IPS-NIHi11 (cell line): Measurements from ENCODE around the gene CNPY1.
"Not testable (repeated sequence)": the region's sequence is repeated elsewhere in the genome, so short reads cannot be mapped to it uniquely, and the experiment has no call there.

Experiments
- DNase-seq: peaks from one replicate; pipeline ENCODE4 v3.0.0; 2012; ENCODE audit warnings: mixed read lengths, low spot score

CNPY1 gene

DNA sequence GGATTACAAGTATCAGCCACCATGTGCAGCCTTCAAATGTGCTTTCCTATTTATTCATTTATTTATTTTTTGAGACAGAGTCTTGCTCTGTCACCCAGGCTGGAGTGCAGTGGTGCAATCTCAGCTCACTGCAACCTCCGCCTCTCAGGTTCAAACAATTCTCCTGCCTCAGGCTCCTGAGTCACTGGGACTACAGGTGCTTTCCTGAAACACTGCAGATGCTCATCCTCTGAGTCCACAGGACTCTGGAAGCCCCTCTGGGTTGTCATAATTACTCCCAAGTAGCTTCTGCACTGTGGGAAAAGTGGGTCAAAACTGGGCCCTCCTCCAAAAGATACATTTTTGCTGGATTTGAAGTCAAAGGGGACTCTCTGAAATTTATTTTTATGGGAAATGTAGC, at the start of gene CNPY1:
Gene CNPY1 (minus strand): TSS at position 111 of the 400 bp plus-strand sequence. CDS start 630 bp downstream, outside the sequence.
- not testable (repeated sequence) for DNase-seq

- DNase-seq: peak; percentile 47
Observed at GRCh38 chr7:155594961-155595366, 48.6 kb upstream of the CNPY1 start.

- DNase-seq: no peak
Observed at GRCh38 chr7:155594163-155594732, 47.9 kb upstream of the CNPY1 start.

- no peak for DNase-seq
Observed at GRCh38 chr7:155593461-155594162, 47.3 kb upstream of the CNPY1 start.

GRCh38 chr7:155591055-155591775, 44.9 kb upstream of the CNPY1 start:
- DNase-seq: no peak

- no peak for DNase-seq
Observed at GRCh38 chr7:155590215-155591018, 44.1 kb upstream of the CNPY1 start.

GRCh38 chr7:155589001-155589980, 42.9 kb upstream of the CNPY1 start:
- no peak for DNase-seq

DNA sequence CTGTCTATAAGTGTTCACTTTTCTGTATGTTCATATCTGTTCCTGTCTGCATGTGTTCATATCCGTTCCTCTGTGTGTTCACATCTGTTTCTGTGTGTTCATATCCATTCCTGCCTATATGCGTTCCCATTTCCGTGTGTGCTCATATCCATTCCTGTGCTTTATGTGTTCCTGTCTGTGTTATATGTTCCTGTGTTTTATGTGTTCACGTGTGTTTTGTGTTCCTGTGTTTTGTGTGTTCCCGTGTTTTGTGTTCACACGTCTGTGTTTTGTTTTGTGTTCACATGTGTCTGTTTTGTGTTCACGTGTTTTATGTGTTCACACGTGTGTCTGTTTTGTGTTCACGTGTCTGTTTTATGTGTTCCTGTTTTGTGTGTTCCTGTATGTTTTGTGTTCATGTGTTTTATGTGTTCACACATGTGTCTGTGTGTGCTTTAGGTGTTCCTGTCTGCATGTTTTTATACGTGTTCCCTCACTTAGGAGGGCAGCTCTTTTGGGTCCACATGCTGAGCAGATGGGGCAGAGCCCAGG, 42.2 kb upstream of the CNPY1 start:
- no peak for DNase-seq

- no peak for DNase-seq
Observed at GRCh38 chr7:155587486-155587885, 41.1 kb upstream of the CNPY1 start.

- no peak for DNase-seq
Observed at GRCh38 chr7:155586843-155587440, 40.6 kb upstream of the CNPY1 start.

DNA sequence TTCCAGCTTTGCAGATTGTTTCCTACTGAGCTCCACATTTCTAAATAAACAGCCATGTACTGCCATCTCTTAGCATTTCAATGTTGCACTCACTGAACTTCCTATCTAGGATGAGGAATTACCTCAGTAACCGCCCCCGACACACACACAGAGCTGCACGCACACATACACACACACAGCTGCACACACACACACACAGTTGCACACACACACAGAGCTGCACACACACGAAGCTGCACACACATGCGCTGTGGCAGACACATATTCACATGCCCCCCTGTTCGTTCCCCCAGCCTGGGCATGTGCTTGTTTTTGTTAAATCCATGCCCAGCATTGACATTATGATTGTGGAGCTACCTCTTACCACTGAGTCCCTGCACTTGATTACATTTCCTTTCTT, 39.6 kb upstream of the CNPY1 start:
- no peak for DNase-seq

DNA sequence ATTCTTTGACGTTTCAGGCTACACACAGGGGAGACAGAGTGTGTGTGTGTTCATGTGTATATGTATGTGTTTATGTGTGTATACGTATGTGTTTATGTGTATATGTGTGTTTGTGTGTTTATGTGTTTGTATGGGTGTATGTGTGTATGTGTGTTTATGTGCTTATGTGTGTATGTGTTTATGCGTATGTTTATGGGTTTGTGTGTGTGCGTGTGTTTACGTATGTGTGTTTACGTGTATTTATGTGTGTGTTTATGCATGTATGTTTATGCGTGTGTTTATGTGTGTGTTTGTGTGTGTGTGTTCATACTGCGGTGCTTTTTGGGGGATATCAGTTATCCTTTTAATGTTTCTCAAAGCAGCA, 39.2 kb upstream of the CNPY1 start:
- no peak for DNase-seq

- peak; percentile 33 for DNase-seq
Observed at GRCh38 chr7:155584763-155585531, 38.6 kb upstream of the CNPY1 start.

GRCh38 chr7:155584261-155584660, 37.9 kb upstream of the CNPY1 start:
- DNase-seq: no peak

GRCh38 chr7:155583636-155584035, 37.3 kb upstream of the CNPY1 start:
- no peak for DNase-seq

DNA sequence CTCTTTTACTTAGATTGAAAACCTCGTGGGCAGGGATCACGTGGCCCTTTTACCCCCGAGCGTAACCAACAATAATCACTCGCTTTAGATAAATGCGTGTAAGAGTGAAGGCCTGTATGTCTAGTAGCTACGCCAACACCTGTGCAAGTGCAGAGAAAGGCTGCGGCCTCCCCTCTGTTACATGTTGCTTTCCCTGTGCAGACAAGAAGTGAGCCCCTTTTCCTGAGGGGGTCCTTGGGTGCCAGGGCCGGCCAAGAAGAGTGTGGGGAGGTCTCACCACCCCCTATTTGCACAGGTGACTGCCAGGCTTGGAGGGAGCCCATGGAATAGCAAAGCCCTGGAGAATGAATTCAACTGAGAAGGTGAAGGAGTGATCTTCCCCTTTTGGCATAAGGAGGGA, 35.6 kb upstream of the CNPY1 start:
- no peak for DNase-seq

DNA sequence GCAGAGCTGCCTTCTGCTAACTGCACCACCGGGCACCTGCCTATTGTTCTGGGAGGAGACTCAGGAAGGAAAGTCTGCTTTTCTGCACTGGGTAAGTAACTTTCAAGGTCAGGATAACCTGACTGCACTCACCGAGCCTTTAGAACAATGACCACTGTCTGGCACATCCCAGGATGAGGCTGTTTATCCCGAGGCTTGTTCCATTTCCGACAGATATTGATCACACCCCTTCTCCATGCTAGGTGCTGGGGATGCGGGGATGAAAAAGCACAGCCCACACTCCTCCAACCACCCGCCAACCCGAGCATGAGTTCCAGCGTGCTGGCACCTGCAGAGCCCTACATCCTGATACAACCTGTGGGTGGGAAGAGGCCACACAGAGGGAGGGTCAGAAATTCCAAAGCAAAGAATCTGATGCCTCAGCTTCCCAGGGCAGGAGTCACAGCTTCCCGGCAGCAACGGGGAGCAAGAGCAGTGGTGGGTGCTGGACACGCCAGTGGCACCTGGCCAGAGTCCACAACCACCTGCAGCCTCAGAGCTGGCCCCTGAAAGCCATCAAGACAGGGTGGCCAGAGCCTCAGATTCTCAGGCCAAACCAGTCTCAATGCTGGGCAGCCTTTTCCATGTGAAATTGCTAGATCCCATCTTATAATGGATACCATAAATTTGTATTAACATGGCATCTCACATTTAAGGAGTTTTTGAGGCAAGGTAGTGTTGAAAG, 34.9 kb upstream of the CNPY1 start:
- DNase-seq: no peak

GRCh38 chr7:155580367-155580766, 34.0 kb upstream of the CNPY1 start:
- DNase-seq: no peak

DNA sequence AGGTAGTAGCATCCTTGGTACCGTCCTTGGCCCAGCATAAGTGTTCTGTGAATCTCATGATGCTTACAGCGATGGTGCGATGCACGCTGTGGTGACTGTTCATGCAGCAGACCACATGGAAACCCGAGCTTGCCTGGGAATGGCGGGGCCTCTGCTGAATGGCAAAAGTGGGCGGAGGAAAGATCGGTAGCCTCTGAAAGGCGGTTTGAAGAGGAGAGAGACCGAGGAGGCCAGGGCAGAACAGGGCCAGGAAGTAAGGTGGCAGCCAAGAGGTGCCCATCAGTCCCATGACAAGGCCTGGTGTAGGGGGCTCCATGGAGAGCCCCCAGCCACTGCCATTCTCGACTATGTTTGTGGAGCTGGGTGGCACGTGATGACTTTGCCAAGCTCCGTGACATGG, 33.2 kb upstream of the CNPY1 start:
- DNase-seq: no peak
